HG03139 (cell line): Measurements from ENCODE around the gene NT5DC2.

Experiments
- ATAC-seq: cut with Tn5 transposase; IDR thresholded peaks from one replicate; pipeline ENCODE4 v1.9.1; 2021; ENCODE audit not compliant: unreplicated experiment

The NT5DC2 gene

GRCh38 chr3:52512727-52513126 lies 20.9 kb downstream of the NT5DC2 start:
- no peak for ATAC-seq

- ATAC-seq = no peak
These were observed 21.6 kb downstream of the NT5DC2 start for GRCh38 chr3:52512105-52512504.

DNA sequence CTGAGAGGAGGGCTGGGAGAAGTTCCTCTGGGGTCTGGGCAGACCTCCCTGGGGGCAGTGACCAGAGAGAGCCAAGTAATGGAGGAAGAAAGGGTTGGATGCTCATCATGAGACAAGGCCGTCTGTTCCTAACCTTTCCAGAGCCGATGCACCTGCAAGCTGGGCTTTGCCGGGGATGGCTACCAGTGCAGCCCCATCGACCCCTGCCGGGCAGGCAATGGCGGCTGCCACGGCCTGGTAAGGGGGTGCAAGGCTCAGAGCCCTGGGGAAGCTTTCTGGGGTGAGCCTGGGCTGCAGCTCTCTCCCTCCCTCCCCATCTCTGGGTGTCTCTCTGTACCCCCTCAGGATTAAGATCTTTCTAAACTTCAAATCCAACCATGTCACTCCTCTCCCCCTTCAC lies 22.1 kb downstream of the NT5DC2 start:
- no peak for ATAC-seq

- ATAC-seq = no peak
These were observed 23.8 kb downstream of the NT5DC2 start for GRCh38 chr3:52509753-52510328.

DNA sequence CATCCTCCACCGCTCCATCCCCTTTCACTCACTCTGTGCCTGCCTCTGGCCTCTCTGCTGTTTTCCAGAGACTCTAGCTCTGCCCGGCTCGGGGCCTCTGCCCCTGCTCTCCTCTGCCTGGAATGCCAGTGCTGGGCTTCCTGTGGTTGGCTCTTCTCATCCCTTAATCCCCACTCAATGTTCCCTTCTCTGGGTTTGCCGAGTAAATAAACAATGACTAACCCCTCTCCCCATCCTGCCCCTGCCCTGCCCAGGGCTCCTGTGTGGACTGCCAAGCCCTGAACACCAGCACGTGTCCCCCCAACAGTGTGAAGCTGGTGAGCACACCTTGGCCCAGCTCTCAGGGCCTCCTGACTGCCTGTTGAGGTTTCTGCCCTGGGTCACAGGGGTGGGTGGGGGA lies 26.3 kb downstream of the NT5DC2 start:
- ATAC-seq = no peak

GRCh38 chr3:52506266-52506966 lies 27.2 kb downstream of the NT5DC2 start:
- ATAC-seq = no peak

- no peak for ATAC-seq
These were observed 28.7 kb downstream of the NT5DC2 start for GRCh38 chr3:52504977-52505376.

DNA sequence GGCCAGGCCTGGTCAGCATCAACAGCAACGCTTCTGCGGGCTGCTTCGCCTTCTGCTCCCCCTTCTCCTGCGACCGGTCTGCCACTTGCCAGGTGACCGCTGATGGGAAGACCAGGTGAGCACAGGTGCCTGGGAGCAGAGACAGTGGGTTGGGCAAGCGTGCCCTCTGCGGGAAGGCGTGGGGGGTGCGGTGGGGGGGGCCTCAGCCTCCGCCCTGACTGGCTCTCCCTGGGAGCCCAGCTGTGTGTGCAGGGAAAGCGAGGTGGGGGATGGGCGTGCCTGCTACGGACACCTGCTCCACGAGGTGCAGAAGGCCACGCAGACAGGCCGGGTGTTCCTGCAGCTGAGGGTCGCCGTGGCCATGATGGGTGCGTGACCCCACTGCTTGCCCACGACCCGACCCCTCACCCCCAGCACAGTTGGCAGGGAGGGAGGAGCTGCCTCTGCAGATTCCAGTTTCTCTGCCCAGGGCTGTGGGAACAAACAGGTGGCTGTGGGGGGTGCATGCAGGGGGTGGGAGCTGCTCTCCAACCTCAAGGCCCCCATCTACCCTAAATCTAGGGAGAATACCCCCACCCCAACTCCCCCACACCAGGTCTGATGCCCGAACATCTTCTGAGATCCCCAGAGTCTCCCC lies 29.8 kb downstream of the NT5DC2 start:
- no peak for ATAC-seq

- no peak for ATAC-seq
These were observed 30.8 kb downstream of the NT5DC2 start for GRCh38 chr3:52502808-52503350.

DNA sequence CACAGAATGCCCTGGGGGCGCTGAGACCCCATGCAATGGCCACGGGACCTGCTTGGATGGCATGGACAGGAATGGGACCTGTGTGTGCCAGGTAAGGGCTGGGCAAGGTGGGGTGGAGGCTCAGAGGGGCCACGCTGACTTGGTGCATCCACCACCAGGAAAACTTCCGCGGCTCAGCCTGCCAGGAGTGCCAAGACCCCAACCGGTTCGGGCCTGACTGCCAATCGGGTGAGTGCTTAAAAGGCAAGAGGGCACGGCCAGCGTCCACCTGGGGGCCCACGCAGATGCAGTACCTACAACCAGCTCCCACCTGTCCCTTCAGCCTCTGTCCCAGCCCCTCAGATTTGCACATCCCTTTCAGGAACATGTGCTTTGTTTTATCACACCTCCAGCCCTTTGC lies 31.7 kb downstream of the NT5DC2 start:
- ATAC-seq = no peak

GRCh38 chr3:52501046-52501445 lies 32.6 kb downstream of the NT5DC2 start:
- no peak for ATAC-seq

- ATAC-seq = no peak
These were observed 35.3 kb downstream of the NT5DC2 start for GRCh38 chr3:52498137-52499054.

DNA sequence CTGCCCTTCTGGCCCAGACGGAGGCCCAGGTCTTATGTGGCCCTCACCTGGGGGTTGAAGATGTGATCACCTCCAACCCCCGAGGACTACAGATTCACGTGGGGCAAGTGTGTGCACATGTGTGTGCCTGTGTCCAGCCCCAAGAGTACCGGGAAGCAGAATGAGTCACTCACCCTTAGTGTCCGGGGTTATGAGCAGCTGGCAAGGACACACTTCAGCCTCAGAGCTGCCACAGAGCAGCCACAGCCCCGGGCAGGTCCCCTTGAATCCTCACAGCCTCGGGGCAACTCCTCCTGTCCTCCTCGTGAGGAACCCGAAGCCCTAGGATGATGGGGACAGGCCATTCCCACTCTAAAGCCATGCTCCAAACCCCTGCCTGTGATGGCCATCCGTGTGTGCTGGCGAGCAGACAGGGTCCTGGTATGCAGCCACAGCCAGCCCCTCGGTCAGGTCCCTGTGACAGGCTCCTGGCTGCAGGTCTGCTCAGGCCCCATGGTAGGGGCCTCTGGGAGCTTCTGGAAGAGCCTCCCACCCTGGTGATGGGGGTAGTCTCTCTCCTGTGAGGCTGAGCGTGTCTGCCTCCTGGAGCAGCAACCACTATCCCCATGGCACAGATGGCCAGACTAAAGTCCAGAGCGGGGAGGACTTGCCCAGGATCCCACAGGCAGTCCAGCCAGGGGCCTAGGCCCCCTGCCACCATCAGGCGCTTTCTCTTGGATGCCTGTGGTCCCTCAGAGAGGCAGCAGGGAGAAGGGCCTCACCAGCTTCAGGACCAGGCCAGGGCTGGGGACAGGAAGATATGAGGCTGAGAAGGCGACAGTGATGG lies 37.7 kb downstream of the NT5DC2 start:
- no peak for ATAC-seq

DNA sequence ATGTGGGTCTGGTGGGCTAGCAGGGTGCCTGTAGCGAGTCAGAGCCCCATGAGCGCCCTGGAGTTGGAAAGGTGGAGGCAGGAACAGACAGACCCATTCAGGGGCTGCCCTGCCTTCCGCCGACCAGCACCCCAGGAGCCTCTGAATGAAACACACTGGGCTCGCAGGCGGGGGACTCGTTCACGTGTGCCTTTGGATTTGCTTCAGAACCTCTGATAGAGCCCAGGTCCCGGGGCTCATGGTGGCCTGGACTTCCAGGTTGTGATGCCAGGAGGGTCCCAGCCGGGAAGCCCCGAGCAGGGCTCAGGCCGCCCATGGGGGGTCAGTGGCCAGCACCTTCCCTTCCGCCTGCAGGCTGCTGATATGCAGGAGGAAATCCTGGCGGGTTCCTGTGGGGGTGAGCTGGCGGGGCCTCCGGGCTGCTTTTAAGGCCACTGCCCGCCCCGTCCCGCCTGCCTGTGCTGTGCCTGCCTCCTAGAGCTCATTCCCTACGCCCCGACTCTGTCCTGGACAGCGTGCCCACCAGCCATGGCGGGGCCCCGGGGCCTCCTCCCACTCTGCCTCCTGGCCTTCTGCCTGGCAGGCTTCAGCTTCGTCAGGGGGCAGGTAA lies 38.7 kb downstream of the NT5DC2 start, which contains the start of gene STAB1:
TSS of gene STAB1 (plus strand) at position 453 of the 610 bp plus-strand sequence. CDS start at position 529, 76 bp downstream.
- ATAC-seq = no peak

DNA sequence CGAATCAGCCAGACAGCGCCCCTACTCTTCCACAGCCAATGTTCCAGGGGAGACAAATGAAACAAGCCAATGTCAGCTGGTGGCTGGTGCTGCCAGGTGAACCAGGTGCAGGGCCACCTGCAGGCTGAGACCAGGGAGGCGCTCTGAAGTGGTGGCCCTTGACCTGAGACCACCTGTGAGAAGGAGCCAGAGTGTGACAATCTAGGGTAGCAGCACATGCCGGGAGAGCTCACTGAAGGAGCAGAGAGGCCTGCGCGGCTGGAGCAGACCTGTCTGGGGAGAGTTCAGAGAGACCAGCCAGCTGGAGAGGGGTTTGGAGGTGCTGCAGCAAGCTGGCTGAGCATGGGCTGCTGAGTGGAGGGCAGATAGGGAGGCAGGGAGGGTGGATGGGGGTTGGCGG lies 39.2 kb downstream of the NT5DC2 start:
- ATAC-seq = no peak

GRCh38 chr3:52493232-52494017 lies 40.2 kb downstream of the NT5DC2 start:
- ATAC-seq = no peak

DNA sequence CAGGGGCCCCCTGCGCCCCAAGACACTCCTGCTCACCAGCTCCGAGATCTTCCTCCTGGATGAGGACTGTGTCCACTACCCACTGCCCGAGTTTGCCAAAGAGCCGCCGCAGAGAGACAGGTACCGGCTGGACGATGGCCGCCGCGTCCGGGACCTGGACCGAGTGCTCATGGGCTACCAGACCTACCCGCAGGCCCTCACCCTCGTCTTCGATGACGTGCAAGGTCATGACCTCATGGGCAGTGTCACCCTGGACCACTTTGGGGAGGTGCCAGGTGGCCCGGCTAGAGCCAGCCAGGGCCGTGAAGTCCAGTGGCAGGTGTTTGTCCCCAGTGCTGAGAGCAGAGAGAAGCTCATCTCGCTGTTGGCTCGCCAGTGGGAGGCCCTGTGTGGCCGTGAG lies 41.6 kb downstream of the NT5DC2 start:
- no peak for ATAC-seq

DNA sequence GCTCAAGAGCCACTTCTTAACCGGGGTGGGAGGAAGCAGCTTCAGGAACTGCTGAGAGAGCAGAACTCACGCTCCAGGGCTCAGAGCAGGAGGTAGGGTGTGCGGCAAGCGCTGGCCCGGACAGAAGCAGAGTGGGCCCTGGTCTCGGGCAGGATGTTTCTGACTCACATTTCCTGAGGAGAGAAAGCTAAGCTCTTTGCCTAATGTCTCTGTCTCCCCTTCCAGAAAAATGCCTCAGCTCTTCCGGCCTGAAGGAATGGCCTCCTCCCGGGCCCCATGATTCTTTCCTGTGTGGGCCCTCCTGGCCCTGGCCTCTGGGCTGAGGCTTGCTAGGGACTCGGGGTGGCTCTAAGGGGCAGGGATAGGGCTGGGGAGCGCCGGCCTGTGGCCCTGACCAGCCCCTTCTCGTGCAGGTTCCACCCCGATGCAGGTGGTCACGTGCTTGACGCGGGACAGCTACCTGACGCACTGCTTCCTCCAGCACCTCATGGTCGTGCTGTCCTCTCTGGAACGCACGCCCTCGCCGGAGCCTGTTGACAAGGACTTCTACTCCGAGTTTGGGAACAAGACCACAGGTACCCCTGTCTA lies 42.6 kb downstream of the NT5DC2 start:
- no peak for ATAC-seq
